H1 (cell line): ENCODE results near the gene SEMA7A. TPM values are rescaled to one million over a fixed set of nuclear protein-coding genes. Genes with fewer than 3 reads are reported as not detected.

Experiments
- CTCF ChIA-PET: fragments of 300-600 bp; sonication (Branson Sonifier 250); formaldehyde crosslinking; loops from one replicate; lab custom pipeline; 2021; ENCODE audit not compliant: partially characterized antibody; lab: Charles Lee
- POLR2A ChIA-PET: fragments of 300-600 bp; sonication (Branson Sonifier 250); formaldehyde crosslinking; loops from one replicate; lab custom pipeline; 2021; ENCODE audit warnings: inconsistent platforms; ENCODE audit not compliant: partially characterized antibody; lab: Charles Lee
- DNase-seq, 2 experiments: peaks; one replicate each; pipeline versions ENCODE4 v3.0.0 to v3.0.0-alpha.2; 2010 to 2022; ENCODE audit warnings: low spot score in 2 of 2, low read depth in 1 of 2, mixed read lengths in 1 of 2
- FAIRE-seq: peaks from 2 replicates; lab custom pipeline; 2011; peaks lifted over from hg19 to GRCh38; lab: Jason Lieb, UNC
- H2AFZ ChIP-seq: 2 replicates; pipeline ENCODE4 v1.8.1; 2012; ENCODE audit warnings: low read length, inconsistent platforms
- H2AK5ac ChIP-seq: 2 replicates; pipeline ENCODE4 v1.6.1; 2013; ENCODE audit warnings: low read depth, low read length
- H2BK120ac ChIP-seq: replicated peaks from 2 replicates; pipeline ENCODE3; 2013; ENCODE audit warnings: low read depth, low read length, inconsistent platforms
- H2BK12ac ChIP-seq: 2 replicates; pipeline ENCODE4 v1.6.1; 2013; ENCODE audit warnings: low read depth, low read length
- H2BK15ac ChIP-seq: 2 replicates; pipeline ENCODE4 v1.6.1; 2013; ENCODE audit warnings: low read length
- H2BK20ac ChIP-seq: 2 replicates; pipeline ENCODE4 v1.6.1; 2013; ENCODE audit warnings: low read length
- H2BK5ac ChIP-seq: 2 replicates; pipeline ENCODE4 v1.6.1; 2013; ENCODE audit warnings: low read depth, low read length
- H3K14ac ChIP-seq: 2 replicates; pipeline ENCODE4 v1.6.1; 2013; ENCODE audit warnings: inconsistent platforms; ENCODE audit not compliant: insufficient read length
- H3K18ac ChIP-seq: 2 replicates; pipeline ENCODE4 v1.6.1; 2013; ENCODE audit warnings: low read length; ENCODE audit errors: extremely low read depth
- H3K23ac ChIP-seq: 2 replicates; pipeline ENCODE4 v1.6.1; 2013; ENCODE audit warnings: inconsistent platforms; ENCODE audit not compliant: insufficient read length
- H3K23me2 ChIP-seq: 2 replicates; pipeline ENCODE4 v1.6.1; 2013; ENCODE audit warnings: low read depth, low read length
- H3K27ac ChIP-seq: 2 replicates; pipeline ENCODE4 v1.6.1; 2011; ENCODE audit warnings: low read depth, low read length, inconsistent platforms
- H3K27me3 ChIP-seq, 4 experiments: replicated peaks in 1 of 4; 1 replicate in 1 of 4; 2 replicates in 3 of 4; pipeline versions ENCODE4 v1.6.1 to v1.8.1; 2011 to 2013; ENCODE audit warnings: low read length in 3 of 4, mild to moderate bottlenecking in 3 of 4, inconsistent platforms in 2 of 4, mixed read lengths in 2 of 4, moderate library complexity in 1 of 4; ENCODE audit not compliant: control insufficient read depth in 3 of 4, insufficient read depth in 3 of 4; ENCODE audit errors: extremely low read depth in 1 of 4
- H3K36me3 ChIP-seq, 4 experiments: 2 replicates each; pipeline versions ENCODE4 v1.6.1 to v1.8.1; 2011 to 2013; ENCODE audit warnings: mild to moderate bottlenecking in 4 of 4, low read length in 3 of 4, moderate library complexity in 2 of 4, control low read depth in 1 of 4, inconsistent platforms in 1 of 4; ENCODE audit not compliant: insufficient read depth in 4 of 4, control insufficient read depth in 2 of 4
- H3K4ac ChIP-seq: replicated peaks from 2 replicates; pipeline ENCODE3; 2013; ENCODE audit warnings: low read length, low read depth, mixed read lengths, inconsistent platforms; ENCODE audit not compliant: insufficient read length
- H3K4me1 ChIP-seq, 4 experiments: replicated peaks in 1 of 4; 1 replicate in 1 of 4; 2 replicates in 3 of 4; pipeline versions ENCODE4 v1.6.1 to v1.8.1; 2011 to 2013; ENCODE audit warnings: low read length in 3 of 4, inconsistent platforms in 2 of 4, mixed read lengths in 1 of 4; ENCODE audit not compliant: insufficient read depth in 4 of 4, control insufficient read depth in 3 of 4
- H3K4me2 ChIP-seq, 2 experiments: 2 replicates each; pipeline versions ENCODE4 v1.6.1 to v1.8.1; 2011 to 2013; ENCODE audit warnings: low read depth in 2 of 2, low read length in 2 of 2, control low read depth in 1 of 2, inconsistent platforms in 1 of 2, mild to moderate bottlenecking in 1 of 2; ENCODE audit not compliant: insufficient read depth in 1 of 2
- H3K4me3 ChIP-seq, 4 experiments: fragments of 200-600, 300-600 bp in 1 of 4; sonication (generic), shearing (Covaris generic), sonication (Bioruptor Twin) in 1 of 4; 2 replicates each; pipeline versions ENCODE4 v1.5.1 to v1.8.1; 2011 to 2016; ENCODE audit warnings: low read length in 4 of 4, low read depth in 3 of 4, control low read depth in 2 of 4, inconsistent platforms in 2 of 4, mild to moderate bottlenecking in 2 of 4, mixed read lengths in 1 of 4, moderate library complexity in 1 of 4; ENCODE audit not compliant: insufficient read depth in 2 of 4; ENCODE audit errors: extremely low read depth in 1 of 4
- H3K56ac ChIP-seq: replicated peaks from 2 replicates; pipeline ENCODE3; 2013; ENCODE audit warnings: low read depth, mild to moderate bottlenecking, mixed read lengths, low read length, inconsistent platforms; ENCODE audit not compliant: insufficient read length
- H3K79me1 ChIP-seq: 2 replicates; pipeline ENCODE4 v1.6.1; 2013; ENCODE audit warnings: low read depth, low read length, control low read depth
- H3K79me2 ChIP-seq, 2 experiments: 2 replicates each; pipeline versions ENCODE4 v1.6.1 to v1.8.1; 2012 to 2013; ENCODE audit warnings: low read length in 2 of 2, mild to moderate bottlenecking in 2 of 2, inconsistent platforms in 1 of 2; ENCODE audit not compliant: insufficient read depth in 2 of 2, control insufficient read depth in 1 of 2
- H3K9ac ChIP-seq, 4 experiments: replicated peaks in 1 of 4; 1 replicate in 1 of 4; 2 replicates in 3 of 4; pipeline versions ENCODE4 v1.6.1 to v1.8.1; 2011 to 2013; ENCODE audit warnings: low read depth in 3 of 4, low read length in 3 of 4, control low read depth in 2 of 4, mild to moderate bottlenecking in 2 of 4, moderate library complexity in 2 of 4, inconsistent platforms in 1 of 4; ENCODE audit errors: extremely low read depth in 1 of 4
- H3K9me3 ChIP-seq, 2 experiments: 2 replicates each; pipeline versions ENCODE4 v1.6.1 to v1.8.1; 2012 to 2013; ENCODE audit warnings: mild to moderate bottlenecking in 2 of 2, moderate library complexity in 2 of 2, control low read depth in 1 of 2, inconsistent platforms in 1 of 2, low read depth in 1 of 2, low read length in 1 of 2, mixed read lengths in 1 of 2; ENCODE audit not compliant: insufficient read depth in 2 of 2
- H4K20me1 ChIP-seq, 2 experiments: replicated peaks in 1 of 2; 2 replicates each; pipeline versions ENCODE3 to v1.8.1; 2011 to 2013; ENCODE audit warnings: inconsistent platforms in 2 of 2, low read length in 2 of 2, mild to moderate bottlenecking in 1 of 2; ENCODE audit not compliant: insufficient read depth in 2 of 2, control insufficient read depth in 1 of 2
- H4K5ac ChIP-seq: 2 replicates; pipeline ENCODE4 v1.6.1; 2013; ENCODE audit warnings: low read length, low read depth, mixed read lengths, inconsistent platforms; ENCODE audit not compliant: insufficient read length
- H4K8ac ChIP-seq: 2 replicates; pipeline ENCODE4 v1.8.0; 2013; ENCODE audit warnings: mild to moderate bottlenecking, moderate library complexity, low read length, inconsistent platforms; ENCODE audit not compliant: insufficient read depth; ENCODE audit errors: extremely low read depth
- H4K91ac ChIP-seq: replicated peaks from 2 replicates; pipeline ENCODE3; 2013; ENCODE audit warnings: low read length, mixed read lengths, inconsistent platforms; ENCODE audit not compliant: insufficient read length
- CBX5 ChIP-seq: fragments of 300-800, 300-1000 bp; sonication (generic); IDR thresholded peaks from 2 replicates; pipeline ENCODE4 v1.7.1; 2016; ENCODE audit warnings: antibody characterized with exemption, low read length, low read depth
- JUND ChIP-seq: IDR thresholded peaks from 2 replicates; pipeline ENCODE4 v1.6.1; 2011; ENCODE audit warnings: mild to moderate bottlenecking, improper control_type of control experiment, low read length
- KDM1A ChIP-seq: fragments of 200-600, 300-600 bp; sonication (generic); IDR thresholded peaks from 2 replicates; pipeline ENCODE4 v1.7.1; 2016; ENCODE audit warnings: mild to moderate bottlenecking, low read length, borderline replicate concordance
- POLR2AphosphoS5 ChIP-seq: IDR thresholded peaks from 2 replicates; pipeline ENCODE4 v1.6.1; 2011; ENCODE audit warnings: low read depth, low read length
- SP2 ChIP-seq: IDR thresholded peaks from 2 replicates; pipeline ENCODE4 v1.6.1; 2012; ENCODE audit warnings: mild to moderate bottlenecking, low read length, inconsistent platforms
- TEAD4 ChIP-seq: IDR thresholded peaks from 2 replicates; pipeline ENCODE4 v1.6.1; 2012; ENCODE audit warnings: low read depth, low read length, inconsistent platforms, mixed read lengths
- WGBS, 2 experiments: shearing (Covaris generic) in 1 of 2; methylation state at CpG; one replicate each; pipeline versions ENCODE4 v1.1.6 to v1.1.7; 2013 to 2015; ENCODE audit warnings: low lambda C conversion rate in 2 of 2, mixed read lengths in 2 of 2, inconsistent platforms in 1 of 2, low coverage in 1 of 2, missing lambda C conversion rate in 1 of 2; ENCODE audit not compliant: insufficient replicate concordance in 2 of 2, insufficient coverage in 1 of 2, insufficient read length in 1 of 2; ENCODE audit errors: extremely low coverage in 1 of 2, missing lambda C conversion rate in 1 of 2; 5-methylcytosine and 5-hydroxymethylcytosine counted together
- polyA plus RNA-seq, 7 experiments: library from polyadenylated mRNA; depleted of rRNA in 3 of 7; stranded (reverse) in 5 of 7; unstranded in 2 of 7; fragments of >200 nt in 5 of 7; fragments of 200-250 nt in 2 of 7; gene quantifications; 1 replicate in 5 of 7; 2 replicates in 1 of 7; 4 replicates in 1 of 7; pipeline versions ENCODE4 v1.2.1 to v1.2.3, GENCODE V29; 2011 to 2013; ENCODE audit warnings: missing spikeins in 2 of 7, mixed read lengths in 2 of 7
- total RNA-seq: library from RNA; stranded (reverse); fragmentation: NEBNext Ultra II Directional; extraction: Animal tissue kit (Norgen Biotek cat#: 25700); gene quantifications from 2 replicates; pipeline ENCODE4 v1.2.1, GENCODE V29; 2021
- TF ChIP-seq, protein P1 (sequence below), 3 experiments: IDR thresholded peaks; 1 replicate in 2 of 3; 2 replicates in 1 of 3; pipeline versions ENCODE4 v1.5.1 to v1.6.1; 2011; ENCODE audit warnings: low read length in 3 of 3, mild to moderate bottlenecking in 3 of 3, inconsistent platforms in 2 of 3, low read depth in 1 of 3, moderate library complexity in 1 of 3; ENCODE audit not compliant: insufficient read depth in 1 of 3; ENCODE audit errors: control extremely low read depth in 1 of 3
- TF ChIP-seq, protein P2 (sequence below): IDR thresholded peaks from 2 replicates; pipeline ENCODE4 v1.6.1; 2012; ENCODE audit warnings: inconsistent platforms

Gene SEMA7A
- total and polyA plus RNA-seq, 2 of the 8 experiments (the other 6 are each of a cell fraction or from before 2014, with no cell fraction given), result 10.7 to 15.0 TPM

DNA sequence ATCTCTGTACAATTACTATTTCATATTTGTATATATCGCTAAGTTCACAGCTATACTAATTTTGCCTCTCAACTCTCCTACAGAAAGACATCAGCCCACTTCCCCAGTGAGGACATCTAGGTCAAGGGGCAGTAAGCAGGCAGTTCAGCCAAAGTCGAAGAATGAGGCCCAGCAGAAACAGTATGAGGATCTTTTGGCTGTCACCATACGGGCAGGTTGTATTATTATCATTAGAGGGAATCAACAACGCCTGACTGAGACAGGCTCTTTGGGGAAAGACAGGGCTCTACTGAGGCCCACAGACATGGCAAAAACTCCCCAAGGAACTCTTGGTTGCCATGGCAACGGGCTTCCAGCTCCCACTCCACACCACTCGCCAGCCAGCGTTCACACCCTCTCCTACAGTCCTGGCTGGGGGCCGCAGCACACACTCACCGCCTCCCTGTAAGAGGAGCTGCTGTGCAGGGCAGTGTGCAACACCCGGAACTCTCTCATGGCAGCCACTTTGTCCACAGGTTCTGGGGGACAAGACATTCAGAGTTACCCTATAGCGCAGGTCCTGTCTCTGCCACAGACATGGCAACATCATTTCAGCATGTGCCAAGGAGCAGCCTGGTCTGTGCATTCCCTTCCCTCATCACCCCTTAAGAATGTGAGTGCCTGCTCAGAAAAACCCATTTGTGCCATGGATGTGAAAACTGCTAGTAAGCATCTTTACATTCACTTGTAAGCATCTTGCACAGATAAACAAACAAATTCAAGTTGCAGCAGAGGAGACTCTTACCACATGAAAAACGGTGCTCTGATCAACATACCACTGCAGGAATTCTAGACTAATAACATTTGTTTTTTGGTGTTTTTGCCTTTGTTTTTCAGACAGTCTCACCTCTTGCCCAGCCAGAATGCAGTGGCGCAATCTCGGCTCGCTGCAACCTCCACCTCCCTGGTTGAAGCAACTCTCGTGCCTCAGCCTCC, 18.4 kb upstream of the SEMA7A start:
- H3K79me2 ChIP-seq, result no peaks in the 10 kb centered on the region
- H3K79me1 ChIP-seq, result no peaks in the 10 kb centered on the region; the same call in 1 of the 2 replicates
- H3K56ac ChIP-seq, result no peak overlapping the region
- H3K27ac ChIP-seq, result no peak overlapping the region
- no peaks in the 10 kb centered on the region; a peak in 1 of 7 replicates for H3K4me1 ChIP-seq
- H2AFZ ChIP-seq, result no peak overlapping the region
- H4K91ac ChIP-seq, result no peak overlapping the region
- H3K4me2 ChIP-seq, result no peak overlapping the region
- no peaks in the 10 kb centered on the region for H3K9me3 ChIP-seq
- H4K20me1 ChIP-seq, result peaks cover 0 to 2% of the 10 kb centered on the region in 2 experiments
- H2AK5ac ChIP-seq, result no peak overlapping the region
- no peaks in the 10 kb centered on the region for H3K23me2 ChIP-seq
- H2BK5ac ChIP-seq, result no peak overlapping the region; the same call in 1 of the 2 replicates
- POLR2A ChIA-PET, result interaction anchor here (0.6 to 0.9 kb wide), 3 partner anchors 47 to 139 kb away, joined by 3 read pairs; no protein-coding TSS in a partner anchor
- no peak for DNase-seq
- no peak overlapping the region for H4K8ac ChIP-seq
- CTCF ChIA-PET, result interaction anchor here (1.0 to 41.3 kb wide), 5 partner anchors 10 to 115 kb away, joined by 3 to 1311 read pairs (median 18); partner anchors contain the start of gene CYP11A1
- WGBS, 2 experiments, result 90% methylated on average over 15 of the region's 16 CpGs; no CpG with 5 or more reads in 1 of the 2 experiments
- H3K4ac ChIP-seq, result no peak overlapping the region
- FAIRE-seq, result no peak
- no peak overlapping the region for H3K18ac ChIP-seq
- no peak overlapping the region for H3K4me3 ChIP-seq
- no peaks in the 10 kb centered on the region for H3K27me3 ChIP-seq
- no peak overlapping the region for H2BK12ac ChIP-seq
- H4K5ac ChIP-seq, result no peak overlapping the region
- H2BK20ac ChIP-seq, result no peak overlapping the region
- H3K9ac ChIP-seq, result no peak overlapping the region
- no peak overlapping the region for H3K23ac ChIP-seq
- 0 out of 2 replicates have a peak overlapping the region, but pooled peaks have one; percentile 23 for H2BK15ac ChIP-seq
- H3K14ac ChIP-seq, result no peak overlapping the region
- H3K36me3 ChIP-seq, result peaks cover 9 to 39% (median 20%) of the 10 kb centered on the region in 4 experiments
- H2BK120ac ChIP-seq, result no peak overlapping the region
- TF ChIP-seq TEAD4 (no peak), KDM1A (no peak), JUND (no peak), SP2 (no peak), CBX5 (no peak), POLR2AphosphoS5 (no peak)
- TF ChIP-seq, protein P1, sequence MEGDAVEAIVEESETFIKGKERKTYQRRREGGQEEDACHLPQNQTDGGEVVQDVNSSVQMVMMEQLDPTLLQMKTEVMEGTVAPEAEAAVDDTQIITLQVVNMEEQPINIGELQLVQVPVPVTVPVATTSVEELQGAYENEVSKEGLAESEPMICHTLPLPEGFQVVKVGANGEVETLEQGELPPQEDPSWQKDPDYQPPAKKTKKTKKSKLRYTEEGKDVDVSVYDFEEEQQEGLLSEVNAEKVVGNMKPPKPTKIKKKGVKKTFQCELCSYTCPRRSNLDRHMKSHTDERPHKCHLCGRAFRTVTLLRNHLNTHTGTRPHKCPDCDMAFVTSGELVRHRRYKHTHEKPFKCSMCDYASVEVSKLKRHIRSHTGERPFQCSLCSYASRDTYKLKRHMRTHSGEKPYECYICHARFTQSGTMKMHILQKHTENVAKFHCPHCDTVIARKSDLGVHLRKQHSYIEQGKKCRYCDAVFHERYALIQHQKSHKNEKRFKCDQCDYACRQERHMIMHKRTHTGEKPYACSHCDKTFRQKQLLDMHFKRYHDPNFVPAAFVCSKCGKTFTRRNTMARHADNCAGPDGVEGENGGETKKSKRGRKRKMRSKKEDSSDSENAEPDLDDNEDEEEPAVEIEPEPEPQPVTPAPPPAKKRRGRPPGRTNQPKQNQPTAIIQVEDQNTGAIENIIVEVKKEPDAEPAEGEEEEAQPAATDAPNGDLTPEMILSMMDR (IDR thresholded peaks at IDR 0.05; ENCODE audit: control extremely low read depth in 1 of 3, insufficient read depth in 1 of 3, low read depth in 1 of 3, low read length in 3 of 3), result no peak
- TF ChIP-seq, protein P2, sequence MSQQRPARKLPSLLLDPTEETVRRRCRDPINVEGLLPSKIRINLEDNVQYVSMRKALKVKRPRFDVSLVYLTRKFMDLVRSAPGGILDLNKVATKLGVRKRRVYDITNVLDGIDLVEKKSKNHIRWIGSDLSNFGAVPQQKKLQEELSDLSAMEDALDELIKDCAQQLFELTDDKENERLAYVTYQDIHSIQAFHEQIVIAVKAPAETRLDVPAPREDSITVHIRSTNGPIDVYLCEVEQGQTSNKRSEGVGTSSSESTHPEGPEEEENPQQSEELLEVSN, result no peak
